ENCODE results near the gene IFIT3.

The IFIT3 gene

DNA sequence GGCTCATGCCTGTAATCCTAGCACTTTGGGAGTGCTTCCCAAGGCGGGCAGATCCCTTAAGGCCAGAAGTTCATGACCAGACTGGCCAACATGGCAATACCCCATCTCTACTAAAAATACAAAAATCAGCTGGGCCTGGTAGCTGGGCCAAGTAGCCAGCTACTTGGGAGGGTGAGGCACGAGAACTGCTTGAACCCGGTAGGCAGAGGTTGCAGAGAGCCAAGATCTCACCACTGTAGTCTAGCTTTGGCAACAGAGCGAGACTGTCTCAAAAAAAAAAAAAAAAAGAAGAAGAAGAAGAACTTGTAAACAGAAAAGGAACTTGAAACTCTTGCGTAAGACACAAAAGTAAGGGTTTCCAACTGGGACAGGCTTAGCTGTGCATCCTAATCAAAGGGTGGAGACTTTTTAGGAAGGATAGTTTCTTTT, 31.6 kb upstream of the IFIT3 start:
- TF ChIP-seq POLR2A (IDR thresholded peaks at IDR 0.05; ENCODE audit: extremely low read depth, insufficient read length): no peak
- no peak overlapping the region for H3K4me3 ChIP-seq (ENCODE audit: low read depth, low read length)
- peak; percentile 88 for DNase-seq (ENCODE audit: low read depth)

- no peak overlapping the region for H3K4me3 ChIP-seq (ENCODE audit: low read depth, low read length)
- no peak for TF ChIP-seq CTCF (IDR thresholded peaks at IDR 0.05; ENCODE audit: low read depth, low read length)
- no peak for TF ChIP-seq POLR2A (IDR thresholded peaks at IDR 0.05; ENCODE audit: extremely low read depth, insufficient read length)
- TF ChIP-seq, protein P1, sequence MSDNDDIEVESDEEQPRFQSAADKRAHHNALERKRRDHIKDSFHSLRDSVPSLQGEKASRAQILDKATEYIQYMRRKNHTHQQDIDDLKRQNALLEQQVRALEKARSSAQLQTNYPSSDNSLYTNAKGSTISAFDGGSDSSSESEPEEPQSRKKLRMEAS (IDR thresholded peaks at IDR 0.05; ENCODE audit: low read depth, low read length): no peak
- TF ChIP-seq MYC (IDR thresholded peaks at IDR 0.05; ENCODE audit: low read depth, low read length): no peak
These were observed 30.4 kb upstream of the IFIT3 start for GRCh38 chr10:89297356-89297755.

DNA sequence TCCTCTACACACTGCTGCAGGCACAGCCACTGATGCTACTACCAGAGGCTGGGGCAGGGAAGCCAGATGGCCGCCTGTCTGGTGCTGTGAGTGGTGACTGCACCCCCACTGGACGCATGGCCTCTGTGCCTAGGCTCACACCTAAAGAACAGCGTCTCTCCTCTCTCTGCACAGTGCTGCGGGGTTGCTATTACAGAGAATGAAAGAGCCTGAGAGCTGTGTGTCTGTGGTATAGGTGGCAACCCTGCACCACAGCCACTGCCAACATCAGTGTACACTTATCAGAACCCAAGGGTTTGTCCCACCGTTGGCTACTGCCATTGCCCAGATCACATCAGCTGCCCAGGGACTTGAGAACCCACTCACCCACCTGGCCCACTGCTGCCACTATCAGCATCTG, 30.0 kb upstream of the IFIT3 start:
- H3K4me3 ChIP-seq (ENCODE audit: low read depth, low read length): no peak overlapping the region
- DNase-seq (ENCODE audit: low read depth): no peak
- TF ChIP-seq CTCF (IDR thresholded peaks at IDR 0.05; ENCODE audit: low read depth, low read length) (no peak), MYC (IDR thresholded peaks at IDR 0.05; ENCODE audit: low read depth, low read length) (no peak)
- TF ChIP-seq, protein P1 (IDR thresholded peaks at IDR 0.05; ENCODE audit: low read depth, low read length): no peak

More at GRCh38 chr10:89297356-89297755, 30.4 kb upstream of the IFIT3 start:
- DNase-seq (ENCODE audit: low read depth): peak; percentile 70

DNA sequence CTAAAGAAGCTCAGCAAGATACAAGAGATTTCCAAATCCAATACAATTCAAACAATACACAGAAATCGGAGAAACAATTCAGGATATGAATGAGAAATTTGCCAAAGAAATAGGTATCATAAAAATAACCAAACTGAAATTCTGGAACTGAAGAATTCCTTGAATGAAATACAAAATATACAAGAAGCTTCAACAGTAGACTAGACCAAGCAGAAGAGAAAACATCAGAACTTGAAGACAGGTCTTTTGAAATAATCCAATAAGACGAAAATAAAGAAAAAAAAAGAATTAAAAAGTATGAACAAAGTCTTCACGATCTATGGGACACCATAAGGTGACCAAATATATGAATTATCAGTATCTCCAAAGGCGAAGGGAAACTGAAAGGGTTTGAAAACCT, 28.8 kb upstream of the IFIT3 start:
- no peak overlapping the region for H3K4me3 ChIP-seq (ENCODE audit: low read depth, low read length)
- DNase-seq (ENCODE audit: low read depth): no peak
- TF ChIP-seq CTCF (IDR thresholded peaks at IDR 0.05; ENCODE audit: low read depth, low read length) (no peak), MYC (IDR thresholded peaks at IDR 0.05; ENCODE audit: low read depth, low read length) (no peak), POLR2A (IDR thresholded peaks at IDR 0.05; ENCODE audit: extremely low read depth, insufficient read length) (no peak)
- TF ChIP-seq, protein P1 (IDR thresholded peaks at IDR 0.05; ENCODE audit: low read depth, low read length): no peak

DNA sequence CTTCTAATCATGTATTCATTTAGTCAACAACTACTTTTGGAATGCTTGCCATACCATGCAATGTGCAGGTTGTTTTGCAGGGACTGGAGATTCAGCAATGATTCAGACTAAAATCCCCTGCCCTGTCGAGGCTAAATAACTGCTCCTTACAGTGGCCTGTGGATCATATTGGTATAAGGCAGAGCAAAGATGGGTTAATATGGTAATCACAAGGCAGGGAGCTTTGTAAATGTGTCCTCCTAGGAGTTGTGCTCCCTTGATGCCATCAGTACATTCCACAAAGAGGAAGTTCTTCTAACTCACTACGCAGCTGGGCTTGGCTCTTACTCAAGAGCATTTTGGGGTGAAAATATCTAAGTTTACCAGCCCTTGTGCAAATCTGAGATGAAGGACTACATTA, 26.6 kb upstream of the IFIT3 start:
- H3K4me3 ChIP-seq (ENCODE audit: low read depth, low read length): peak overlapping the region; percentile 83
- TF ChIP-seq MYC (IDR thresholded peaks at IDR 0.05; ENCODE audit: low read depth, low read length) (no peak), POLR2A (IDR thresholded peaks at IDR 0.05; ENCODE audit: extremely low read depth, insufficient read length) (no peak), CTCF (IDR thresholded peaks at IDR 0.05; ENCODE audit: low read depth, low read length) (no peak)
- TF ChIP-seq, protein P1 (IDR thresholded peaks at IDR 0.05; ENCODE audit: low read depth, low read length): no peak
- DNase-seq (ENCODE audit: low read depth): peak; percentile 87

GRCh38 chr10:89301721-89302445, 25.9 kb upstream of the IFIT3 start, which contains the start of gene IFIT2:
TSS of gene IFIT2 (plus strand) at chr10:89302046. CDS start at chr10:89302124, 78 bp downstream.
- peak; percentile 79 for DNase-seq (ENCODE audit: low read depth)
- H3K4me3 ChIP-seq (ENCODE audit: low read depth, low read length): peak within 1 kb of the TSS; percentile 83
- no peak for TF ChIP-seq MYC (IDR thresholded peaks at IDR 0.05; ENCODE audit: low read depth, low read length)
- no peak for TF ChIP-seq POLR2A (IDR thresholded peaks at IDR 0.05; ENCODE audit: extremely low read depth, insufficient read length)
- TF ChIP-seq, protein P1 (IDR thresholded peaks at IDR 0.05; ENCODE audit: low read depth, low read length): no peak
- TF ChIP-seq CTCF (IDR thresholded peaks at IDR 0.05; ENCODE audit: low read depth, low read length): no peak
